ENCODE data around the gene TIMM10.
"Not testable (repeated sequence)": the region's sequence is repeated elsewhere in the genome, so short reads cannot be mapped to it uniquely, and the experiment has no call there.

Gene TIMM10

DNA sequence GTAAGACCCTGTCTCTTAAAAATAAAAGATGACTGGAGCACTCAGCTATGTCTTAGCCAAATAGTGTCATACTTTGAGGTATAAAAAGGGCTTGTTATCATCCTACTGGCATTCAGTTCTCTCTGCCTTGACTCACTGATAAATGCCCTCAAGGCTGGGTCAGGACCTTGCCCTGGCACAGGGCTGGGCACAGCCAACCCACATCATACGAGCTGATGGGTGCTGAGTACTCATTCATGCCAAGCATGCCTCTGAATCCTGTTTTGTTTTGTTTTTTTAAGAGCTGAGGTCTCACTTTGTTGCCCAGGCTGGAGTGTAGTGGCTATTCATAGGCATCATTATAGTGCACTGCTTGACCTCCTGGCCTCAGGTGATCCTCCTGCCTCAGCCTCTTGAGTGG, 8.8 kb upstream of the TIMM10 start:
- DNase-seq: no peak

DNA sequence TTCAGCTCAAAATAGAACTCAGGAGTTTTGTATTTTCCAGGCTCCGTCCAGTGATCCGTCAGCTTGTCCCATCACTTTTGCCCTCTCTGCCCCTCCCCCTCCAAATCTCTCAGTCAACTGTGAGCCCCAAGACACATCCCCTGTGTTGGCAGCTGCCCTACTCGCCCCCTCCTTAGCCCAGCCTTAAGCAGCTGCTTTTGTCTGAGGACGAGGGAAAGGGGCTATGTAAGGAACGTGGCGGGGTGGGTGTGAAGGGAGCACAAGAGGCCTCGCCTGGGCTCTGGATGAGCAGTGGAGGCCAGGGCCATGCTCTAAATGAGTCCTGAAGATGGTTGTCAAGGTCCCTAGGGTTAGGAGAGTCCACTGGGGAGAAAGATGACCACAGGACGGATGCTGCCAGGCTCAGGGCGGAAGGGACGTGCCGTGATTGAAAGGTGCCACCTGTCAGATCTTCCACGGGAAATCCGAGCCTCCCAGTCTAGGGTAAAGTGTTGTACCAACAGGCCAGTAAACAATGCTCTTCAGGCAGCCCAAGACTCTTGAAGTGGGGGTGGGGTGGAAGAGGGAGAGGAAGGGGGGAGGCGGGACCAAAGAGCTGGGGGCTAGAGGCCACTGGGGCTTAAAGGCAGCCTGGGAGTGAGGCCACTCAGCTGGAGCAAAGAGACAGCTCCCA, 6.5 kb upstream of the TIMM10 start, which contains the start of gene SMTNL1:
Gene SMTNL1 (plus strand): TSS at position 649 of the 673 bp plus-strand sequence. CDS start 5,048 bp downstream, outside the sequence.
- DNase-seq: no peak

DNA sequence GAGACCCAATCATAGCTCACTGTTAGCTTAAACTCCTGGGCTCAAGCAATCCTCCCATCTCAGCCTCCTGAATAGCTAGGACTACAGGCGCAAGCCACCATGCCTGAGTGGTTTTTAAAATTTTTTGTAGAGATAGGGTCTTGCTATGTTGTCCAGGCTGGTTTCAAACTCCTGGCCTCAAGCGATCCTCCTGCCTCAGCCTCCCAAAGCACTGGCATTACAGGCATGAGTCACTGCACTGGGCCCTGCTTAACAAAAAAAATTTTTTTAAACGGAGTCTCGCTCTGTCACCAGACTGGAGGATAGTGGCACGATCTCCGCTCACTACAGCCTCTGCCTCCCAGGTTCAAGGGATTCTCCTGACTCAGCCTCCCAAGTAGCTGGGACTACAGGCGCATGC, 3.9 kb upstream of the TIMM10 start:
- not testable (repeated sequence) for DNase-seq

DNA sequence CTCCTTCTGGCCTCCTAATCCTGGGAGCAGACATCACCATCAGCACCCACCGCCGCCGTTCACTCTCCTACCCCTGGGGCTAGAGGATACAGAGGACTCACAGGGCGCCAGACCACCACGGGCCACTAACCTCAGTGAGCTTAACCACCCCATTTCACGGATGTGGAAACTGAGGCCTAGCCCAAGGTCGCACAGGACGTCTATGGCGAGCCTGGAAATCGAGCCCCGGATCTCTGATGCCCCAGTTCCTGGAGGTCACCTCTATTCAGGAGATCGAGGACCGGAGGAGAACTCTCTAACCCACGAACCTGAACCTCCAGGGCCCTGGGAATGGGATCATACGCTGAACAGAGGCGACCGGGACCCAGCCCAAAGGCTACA, 349 bp downstream of the TIMM10 start:
- DNase-seq: no peak

DNA sequence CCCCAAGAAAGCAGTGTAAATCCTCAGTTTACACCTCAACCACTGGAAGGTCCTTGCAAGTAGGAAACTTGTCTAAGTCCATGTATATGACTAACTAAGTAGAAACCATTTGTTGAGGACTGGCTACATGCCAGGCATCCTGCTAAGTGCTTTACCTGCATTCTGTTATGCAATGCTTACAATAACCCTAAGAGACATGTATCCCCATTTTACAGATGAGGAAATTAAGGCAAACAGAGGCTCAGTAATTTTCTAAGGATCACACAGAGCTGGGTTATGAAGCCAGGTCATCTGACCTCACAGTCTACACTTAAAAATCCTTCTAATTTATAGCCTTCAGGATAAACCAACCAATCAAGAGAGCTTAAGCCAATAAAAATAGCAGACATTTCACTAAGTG, 1.5 kb downstream of the TIMM10 start:
- no peak for DNase-seq

DNA sequence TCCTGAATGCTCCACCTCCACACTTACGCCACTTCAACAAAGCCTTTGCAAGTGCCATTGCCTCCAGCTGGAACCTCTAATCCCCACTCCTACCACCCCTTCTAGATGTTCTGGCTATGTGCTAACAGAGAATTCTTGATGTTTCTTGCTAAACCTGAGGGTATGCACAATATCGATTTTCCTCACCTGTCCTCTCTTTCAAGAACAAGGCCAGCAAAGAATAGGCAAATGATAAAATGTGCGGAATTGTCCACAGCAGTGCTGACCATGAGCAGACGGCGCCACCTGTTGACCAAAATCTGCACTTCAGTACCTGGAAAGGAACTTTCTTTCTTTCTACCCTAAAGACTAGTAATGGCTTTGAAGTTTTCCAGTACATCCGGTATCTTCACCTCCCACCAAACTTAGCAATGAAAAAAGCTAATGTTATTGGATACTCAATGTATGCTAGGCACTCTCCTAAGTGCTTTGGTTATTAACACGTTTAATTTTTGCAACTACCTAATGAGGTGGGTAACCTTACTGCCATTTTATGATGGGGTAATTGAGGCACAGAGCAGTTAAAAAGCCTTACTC, 3.4 kb downstream of the TIMM10 start:
- DNase-seq: peak; percentile 51

DNA sequence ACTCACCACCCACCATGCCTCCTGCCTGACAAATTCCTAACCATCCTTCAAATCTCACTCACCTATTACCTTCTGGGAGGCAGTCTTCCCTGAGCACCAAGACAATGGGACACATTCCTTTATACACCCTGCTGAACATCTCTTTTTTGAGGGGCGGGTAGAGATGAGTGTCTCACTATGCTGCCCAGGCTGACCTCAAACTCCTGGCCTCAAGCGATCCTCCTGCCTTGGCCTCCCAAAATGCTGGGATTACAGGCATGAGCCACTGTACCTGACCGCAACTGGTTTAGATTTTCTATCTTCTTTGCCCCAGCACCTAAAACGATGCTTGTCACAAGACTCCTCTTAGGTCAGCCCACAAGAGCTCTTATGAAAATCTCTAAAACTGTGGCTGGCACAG, 7.1 kb downstream of the TIMM10 start:
- no peak for DNase-seq

DNA sequence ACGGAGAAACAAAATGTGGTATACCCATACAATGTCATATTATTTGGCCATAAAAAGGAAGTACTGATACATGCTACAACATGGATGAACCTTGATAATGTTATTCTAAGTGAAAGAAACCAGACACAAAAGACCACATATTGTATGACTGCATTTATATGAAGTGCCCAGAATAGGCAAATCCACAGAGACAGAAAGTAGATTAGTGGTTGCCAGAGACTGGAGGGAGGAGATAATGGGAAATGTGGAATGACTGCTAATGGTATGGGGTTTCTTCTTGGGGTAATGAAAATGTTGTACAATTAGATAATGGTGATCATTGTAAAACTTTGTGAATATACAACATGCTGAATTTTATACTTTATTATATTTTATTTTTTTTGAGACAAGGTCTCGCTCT, 9.4 kb downstream of the TIMM10 start:
- DNase-seq: no peak

DNA sequence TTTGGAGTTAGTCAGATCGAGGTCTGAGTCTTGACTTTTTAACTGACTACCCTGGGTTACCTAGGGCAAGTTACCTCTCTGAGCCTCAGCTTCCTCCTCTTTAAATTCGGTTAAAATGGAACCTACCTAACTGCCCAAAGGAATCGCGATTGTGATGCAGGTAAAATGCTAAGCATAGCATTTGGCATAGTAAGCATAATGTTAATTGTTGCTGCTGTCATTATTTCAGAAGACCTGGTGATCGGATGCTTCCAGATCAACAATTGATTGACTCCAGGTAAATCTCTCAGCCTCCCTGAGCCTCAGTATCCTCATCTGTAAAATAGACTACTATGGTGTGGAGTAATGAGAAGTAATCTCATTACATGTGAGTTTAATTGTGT, 14.5 kb downstream of the TIMM10 start:
- no peak for DNase-seq

DNA sequence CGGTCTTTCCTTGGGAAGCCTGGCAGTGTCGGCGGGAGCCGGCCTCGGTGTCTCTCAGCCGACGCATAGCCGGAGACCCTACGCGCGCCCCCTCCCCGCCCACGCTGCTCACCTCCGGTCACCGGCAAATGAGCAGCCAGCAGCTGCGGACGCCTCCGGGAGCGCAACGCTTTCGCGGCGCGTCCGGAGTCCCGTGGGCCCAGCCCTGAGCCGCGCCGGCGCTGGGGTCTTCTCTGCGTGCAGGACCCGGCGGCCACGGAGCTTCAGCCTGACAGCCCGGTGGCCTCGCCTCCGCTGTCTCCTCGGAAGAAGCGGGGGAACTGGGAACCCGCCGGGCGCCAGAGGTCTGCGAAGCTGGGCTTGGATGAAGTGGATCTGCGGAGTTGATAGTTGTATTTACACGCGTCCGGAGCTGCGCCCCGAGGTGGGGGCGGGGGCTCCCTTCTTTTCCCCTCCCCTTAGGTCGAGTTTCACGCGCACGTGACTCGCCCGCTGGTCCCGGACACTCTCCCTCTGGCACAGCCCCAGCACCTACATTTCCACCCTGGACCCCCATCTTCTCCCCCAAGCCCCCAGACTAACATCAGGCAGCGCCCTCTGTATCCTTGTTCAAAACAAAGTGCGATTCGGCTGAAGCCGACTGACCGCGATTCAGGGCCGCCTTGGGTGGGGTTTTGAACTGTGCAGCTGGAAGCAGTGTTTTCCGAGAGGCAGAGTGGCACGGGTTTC, 15.1 kb downstream of the TIMM10 start, which contains the start of gene SLC43A1:
Gene SLC43A1 (minus strand): TSS at position 371 of the 729 bp plus-strand sequence. CDS start 1,591 bp downstream, outside the sequence.
- DNase-seq: no peak

DNA sequence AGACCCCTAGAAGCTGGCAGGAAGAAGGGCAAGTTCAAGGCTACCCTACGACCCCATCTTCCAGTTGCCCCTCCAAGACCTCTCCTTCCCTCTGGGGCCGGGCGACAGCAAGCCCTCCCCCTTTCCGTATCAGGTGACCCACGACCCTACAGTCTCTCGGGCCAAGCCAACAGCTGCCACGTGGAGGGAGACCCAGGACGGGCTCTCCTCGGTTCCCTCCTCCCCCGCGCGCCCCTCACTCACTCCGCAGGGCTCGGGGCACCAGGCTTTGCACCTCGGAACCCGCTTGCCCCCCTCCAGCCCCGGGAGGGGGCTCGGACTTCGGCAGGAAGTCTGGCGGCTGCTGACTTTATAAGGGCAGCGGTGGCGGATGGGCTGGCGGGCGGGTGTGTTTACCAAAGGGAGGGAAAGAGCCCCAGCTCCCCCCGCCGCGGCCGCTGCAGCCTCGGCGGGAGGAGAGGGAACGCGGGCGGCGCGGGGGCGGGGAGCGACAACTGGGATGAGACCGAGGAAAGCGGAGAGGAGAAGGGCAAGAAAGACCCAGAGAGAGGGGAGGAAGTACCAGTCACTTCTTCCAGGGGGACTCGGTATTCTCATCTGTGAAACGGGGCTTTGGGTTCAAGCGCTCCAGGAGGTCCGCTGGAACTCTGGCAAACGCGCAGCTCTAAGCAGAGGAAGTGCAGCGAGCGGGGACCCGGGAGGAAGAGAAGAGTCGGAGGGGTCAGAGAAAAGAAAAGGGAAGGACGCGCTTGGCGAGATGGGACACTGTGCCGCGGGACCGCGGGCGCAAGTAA, 15.8 kb downstream of the TIMM10 start:
- DNase-seq: peak; percentile 29

DNA sequence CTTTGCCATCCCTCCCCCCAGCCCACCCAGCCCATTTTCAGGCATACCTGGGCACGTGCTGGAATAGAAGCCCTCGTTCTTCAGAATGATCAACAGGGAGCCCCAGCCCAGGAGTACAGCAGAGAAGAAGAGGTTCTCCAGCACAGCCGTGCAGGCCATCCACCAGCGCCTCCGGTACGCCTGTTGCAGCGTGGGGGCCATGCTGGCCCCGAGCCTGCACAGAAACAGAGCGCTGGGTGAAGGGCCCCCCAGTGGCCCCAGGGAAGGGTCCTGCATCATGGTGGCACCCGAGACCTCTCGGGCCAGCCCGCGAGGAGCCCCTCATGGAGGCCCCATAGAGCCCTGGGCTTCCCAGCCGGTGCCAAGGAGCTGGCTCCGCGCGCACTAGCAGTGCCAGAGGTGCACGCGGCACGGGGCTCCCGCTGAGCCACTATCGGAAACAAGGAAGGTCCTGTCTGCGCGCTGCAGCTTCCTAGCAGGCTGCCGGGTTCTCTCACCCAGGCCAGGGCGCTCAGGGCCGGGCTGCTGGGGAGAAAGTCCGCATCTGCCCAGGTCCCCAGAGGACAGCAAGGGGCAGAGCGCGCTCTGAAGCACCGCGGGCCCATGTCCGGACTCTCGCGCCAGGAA, 16.5 kb downstream of the TIMM10 start:
- DNase-seq: no peak

DNA sequence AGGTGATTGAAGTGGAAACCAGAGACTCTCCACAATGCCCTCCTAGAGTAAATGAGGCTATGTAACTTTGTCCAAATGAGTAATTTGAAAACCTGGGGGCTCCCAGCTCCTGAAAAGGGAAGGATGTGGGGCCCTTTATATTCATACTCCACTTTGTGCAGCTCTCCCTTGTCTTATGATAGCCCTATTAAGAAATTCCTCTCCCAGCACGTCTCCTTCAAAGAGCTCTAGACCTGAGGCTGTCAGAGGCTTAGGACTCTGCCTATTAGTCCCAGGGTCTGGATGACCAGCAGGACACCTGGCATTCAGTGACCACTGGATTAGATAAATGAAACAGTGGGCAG, 17.1 kb downstream of the TIMM10 start:
- no peak for DNase-seq

DNA sequence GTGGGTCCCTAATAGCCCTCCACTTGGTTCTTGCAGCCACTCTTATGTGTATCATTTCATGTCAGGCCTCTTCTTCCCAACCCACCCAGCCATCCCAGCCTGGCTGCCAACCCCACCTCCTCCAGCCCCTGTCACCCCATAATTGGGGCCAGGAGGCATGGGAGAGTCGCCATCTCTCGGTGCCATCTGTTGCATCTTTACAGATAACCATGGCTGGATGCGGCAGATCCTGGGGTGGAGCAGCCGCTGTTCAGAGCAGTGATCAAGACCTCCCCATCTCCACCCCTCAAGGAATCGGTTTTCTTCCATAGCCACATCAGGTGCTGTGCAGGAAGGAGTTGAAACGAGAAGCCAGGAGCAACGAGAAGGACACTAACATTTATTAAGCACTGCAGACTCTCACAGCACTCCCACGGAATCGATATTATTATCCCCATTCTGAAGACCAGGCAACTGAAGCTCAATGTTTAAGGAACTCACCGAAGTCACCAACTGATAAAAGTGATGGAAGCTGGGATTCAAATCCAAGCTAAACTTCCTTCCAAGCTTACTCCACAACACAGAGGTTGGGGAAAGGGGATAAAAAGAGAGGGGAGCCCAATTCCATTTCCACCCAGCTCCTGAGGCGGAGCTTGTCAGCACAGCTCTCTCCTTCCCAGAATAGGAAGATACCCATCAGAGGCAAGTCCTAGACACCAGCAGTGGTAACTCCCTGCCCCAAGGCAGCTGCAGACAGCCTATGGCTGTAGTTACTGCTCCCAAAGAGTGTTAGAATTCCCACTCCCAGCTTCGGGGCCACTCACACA, 17.7 kb downstream of the TIMM10 start:
- no peak for DNase-seq

DNA sequence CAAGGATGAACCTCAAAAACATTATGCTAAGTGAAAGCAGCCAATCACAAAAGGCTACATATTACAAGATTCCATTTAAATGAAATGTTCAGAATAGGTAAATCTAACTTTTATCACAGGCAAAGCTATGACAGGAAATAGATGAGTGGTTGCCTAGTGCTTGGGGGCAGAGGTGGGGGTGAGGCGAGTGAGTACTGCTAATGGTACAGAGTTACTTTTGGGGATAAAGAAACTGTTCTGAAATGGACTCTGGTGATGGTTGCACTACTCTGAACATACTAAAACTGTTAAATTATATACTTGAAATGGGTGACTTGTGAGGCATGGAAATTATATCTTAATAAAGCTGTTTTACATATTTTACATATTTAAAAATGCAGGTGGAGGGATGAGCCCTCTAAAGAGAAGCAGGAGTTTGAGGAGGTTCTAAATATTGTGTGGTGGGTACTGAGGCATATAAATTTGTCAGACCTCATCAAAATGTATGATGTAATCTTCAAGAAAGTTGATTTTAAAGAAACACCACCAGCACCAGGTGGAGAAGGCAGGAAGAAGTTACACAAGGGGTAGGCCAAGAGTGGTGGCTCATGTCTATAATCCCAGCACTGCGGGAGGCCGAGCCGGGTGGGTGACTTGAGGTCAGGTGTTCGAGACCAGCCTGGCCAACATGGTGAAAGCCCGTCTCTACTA, 18.7 kb downstream of the TIMM10 start:
- no peak for DNase-seq

DNA sequence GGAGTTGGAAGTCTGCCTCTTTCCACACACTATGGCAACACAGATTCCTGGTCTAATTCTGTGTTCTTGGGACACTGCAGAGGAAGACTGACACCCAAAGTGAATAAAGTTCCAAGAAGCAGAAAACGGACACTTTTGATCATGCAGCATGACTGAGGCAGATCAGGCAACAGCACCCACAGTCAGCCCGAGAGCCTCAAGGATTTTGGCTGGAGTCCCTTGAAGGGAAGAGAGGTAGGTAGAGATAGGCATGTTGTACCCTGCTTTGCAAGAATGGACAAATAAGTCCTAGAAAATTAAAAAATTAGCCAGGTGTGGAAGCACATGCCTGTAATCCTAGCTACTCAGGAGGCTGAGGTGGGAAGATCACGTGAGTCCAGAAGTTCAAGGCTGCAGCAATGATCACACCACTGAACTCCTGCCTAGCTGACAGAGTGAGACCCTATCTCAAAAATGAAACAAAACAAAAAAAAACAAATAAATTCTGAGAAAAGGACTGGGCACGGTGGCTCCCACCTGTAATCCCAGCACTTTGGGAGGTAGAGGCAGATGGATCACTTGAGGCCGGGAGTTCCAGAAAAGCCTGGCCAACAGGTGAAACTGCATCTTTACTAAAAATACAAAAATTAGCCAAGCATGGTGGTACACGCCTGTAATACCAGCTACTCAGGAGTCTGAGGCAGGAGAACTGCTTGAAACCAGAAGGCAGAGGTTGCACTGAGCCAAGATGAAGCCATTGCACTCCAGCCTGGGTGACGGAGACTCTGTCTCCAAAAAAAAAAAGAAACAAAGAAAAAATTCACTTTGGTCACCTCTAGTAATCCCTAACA, 22.0 kb downstream of the TIMM10 start:
- DNase-seq: no peak

DNA sequence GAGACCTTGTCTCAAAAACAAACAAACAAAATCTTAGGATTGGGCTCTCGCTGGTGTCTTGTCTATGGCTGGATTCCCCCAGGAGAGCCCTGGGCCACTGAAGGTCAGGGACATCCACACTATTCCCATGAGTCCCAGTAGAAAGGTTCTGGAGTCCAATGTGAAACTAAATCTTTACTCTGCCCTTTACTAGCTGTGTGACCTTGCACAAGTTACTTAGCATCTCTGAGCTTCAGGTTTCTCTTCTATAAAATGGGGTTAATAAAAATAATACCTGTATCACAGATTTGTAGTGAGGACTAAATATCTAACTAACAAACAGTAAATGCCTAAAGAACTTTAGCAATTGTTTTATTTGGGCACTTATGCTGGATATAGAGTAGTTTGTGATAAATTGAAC, 24.0 kb downstream of the TIMM10 start:
- no peak for DNase-seq

DNA sequence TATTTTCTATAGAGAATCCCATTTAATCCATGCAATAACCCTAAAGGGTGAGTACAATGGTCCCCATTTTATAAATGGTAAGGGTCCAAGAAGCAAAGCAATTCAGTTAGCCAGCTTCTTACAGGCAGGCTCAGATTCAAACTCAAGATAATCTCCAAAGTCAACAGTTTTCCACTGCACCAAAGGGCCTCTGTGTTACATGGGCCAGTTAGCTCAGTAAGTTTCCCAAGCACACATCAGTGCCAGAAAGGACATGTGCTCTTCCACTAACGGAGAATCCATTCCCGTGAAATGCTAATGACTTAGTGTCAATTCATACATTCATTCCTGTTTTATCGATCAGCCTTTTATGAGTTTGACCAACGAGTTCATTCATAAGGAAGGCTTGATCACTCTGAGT, 26.0 kb downstream of the TIMM10 start:
- no peak for DNase-seq

DNA sequence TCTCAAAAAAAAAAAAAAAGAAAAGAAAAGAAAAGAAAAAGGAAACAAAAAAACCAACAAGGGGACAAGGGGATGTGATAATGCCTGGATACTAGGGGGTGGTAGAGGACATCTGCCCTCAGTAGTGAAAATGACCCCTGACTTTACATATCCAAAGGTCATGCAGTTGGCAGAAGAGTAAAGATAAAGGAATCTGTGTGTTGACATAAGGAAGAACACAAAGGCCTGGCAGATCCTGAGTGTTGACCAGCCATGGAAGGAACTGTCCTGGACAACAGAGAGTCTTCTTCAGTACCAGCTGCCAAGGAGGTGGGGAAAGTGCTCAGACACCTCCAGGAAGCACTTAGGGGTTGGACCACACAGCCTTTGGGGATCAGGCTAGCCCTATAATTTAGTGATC, 27.7 kb downstream of the TIMM10 start:
- no peak for DNase-seq

DNA sequence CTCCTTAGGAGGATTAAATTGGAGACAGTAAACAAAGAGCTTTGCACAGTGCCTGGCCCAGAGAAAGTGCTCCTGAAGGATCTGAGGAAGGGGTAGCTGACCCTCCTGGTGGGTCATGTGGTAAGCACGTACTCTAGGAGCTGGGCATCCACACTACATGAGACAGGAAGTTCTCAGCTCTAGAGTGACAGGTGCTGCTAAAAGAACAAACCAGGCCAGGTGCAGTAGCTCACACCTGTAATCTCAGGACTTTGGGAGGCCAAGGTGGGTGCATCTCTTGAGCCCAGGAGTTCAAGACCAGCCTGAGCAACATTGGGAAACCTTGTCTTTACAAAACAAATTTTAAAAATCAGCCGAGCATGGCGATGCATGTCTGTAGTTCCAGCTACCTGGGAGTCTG, 28.2 kb downstream of the TIMM10 start:
- DNase-seq: no peak

DNA sequence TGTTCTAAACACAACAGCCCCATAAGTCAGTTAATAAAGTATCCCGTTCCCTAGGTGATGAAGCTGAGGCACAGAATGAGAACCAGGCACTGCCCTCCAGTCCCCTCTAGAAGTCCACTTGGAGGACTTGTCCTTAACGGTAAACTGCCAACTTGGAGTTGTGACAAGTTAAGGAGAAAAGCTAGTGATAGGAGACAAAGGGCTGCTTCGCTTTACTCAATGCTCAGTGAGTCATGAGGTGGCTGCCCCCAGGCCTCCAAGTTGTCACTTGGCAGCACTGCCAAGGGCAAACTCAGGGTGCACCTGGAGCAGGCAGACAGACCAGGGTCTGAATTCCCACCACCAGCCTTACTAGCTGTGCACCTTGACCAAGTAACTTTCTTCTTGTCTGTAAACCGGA, 28.6 kb downstream of the TIMM10 start:
- DNase-seq: no peak

All from CD4-positive, alpha-beta T cell treated with Interferon gamma for 1 hour (primary cell).